HG03108 (cell line): ENCODE measurements around the gene FASN.

Experiments
- ATAC-seq: cut with Tn5 transposase; IDR thresholded peaks from one replicate; pipeline ENCODE4 v1.9.1; 2021; ENCODE audit warnings: moderate library complexity; ENCODE audit not compliant: unreplicated experiment

Gene FASN

GRCh38 chr17:82118168-82118814 lies 20.3 kb upstream of the FASN start:
- no peak for ATAC-seq

GRCh38 chr17:82117139-82118090 lies 19.4 kb upstream of the FASN start:
- no peak for ATAC-seq

DNA sequence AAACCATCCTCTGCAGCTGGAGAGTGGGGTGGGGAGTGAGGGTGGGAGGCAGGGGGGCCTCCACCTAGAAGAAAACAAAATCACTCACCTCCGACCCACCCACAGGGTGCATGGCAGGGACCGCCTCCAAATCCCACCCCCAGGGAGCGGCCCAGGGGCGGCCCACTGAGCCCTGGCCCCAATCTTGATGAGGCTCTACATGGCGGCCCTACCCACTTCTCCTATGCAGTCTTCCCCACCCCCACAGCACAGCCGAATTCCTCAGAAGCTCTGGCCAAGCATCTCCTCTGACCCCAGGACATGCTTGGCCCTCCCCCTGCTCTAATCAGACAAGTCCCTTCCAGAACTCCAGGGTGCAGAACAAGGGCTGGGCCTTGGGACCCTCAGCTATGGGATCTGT lies 18.2 kb upstream of the FASN start:
- no peak for ATAC-seq

DNA sequence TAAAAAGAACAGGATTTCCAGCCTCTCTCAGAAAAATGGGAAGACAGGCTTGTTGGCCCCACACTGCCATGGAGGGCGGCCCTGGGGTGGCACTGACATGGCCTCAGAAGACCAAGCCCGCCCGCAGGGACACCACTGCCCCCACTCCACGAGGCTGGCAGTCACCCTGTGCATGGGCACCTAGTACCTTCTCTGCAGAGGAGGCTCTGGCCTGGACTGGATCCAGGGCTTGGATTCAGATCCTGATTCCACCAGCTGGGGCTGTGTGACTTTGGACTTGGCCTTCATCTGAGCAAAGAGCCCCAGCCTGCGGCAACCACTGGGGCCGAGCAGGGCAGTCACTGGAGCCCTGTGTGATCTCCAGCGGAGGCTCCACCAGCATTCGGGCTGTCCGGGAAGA lies 16.8 kb upstream of the FASN start:
- no peak for ATAC-seq

DNA sequence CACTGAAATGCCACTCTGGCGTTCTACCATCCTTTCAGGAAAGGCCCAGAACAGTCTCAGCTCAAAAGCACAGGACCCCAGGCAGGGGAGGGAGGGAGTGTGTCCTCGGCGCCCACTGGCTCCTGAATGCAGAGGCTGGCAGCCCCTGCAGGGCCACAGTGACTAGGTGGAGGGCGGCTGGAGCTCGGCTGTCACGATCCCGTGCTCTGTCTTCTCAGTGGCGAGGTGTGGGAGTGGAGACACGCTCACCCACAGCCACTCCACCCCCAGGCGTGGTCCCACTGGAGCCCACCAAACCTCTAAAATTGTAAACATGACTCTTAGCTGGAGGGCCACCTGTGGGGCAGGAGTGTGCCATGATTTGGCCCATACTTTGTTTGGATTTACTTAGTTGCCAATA lies 16.4 kb upstream of the FASN start:
- no peak for ATAC-seq

GRCh38 chr17:82113941-82114340 lies 15.9 kb upstream of the FASN start:
- ATAC-seq, result no peak

DNA sequence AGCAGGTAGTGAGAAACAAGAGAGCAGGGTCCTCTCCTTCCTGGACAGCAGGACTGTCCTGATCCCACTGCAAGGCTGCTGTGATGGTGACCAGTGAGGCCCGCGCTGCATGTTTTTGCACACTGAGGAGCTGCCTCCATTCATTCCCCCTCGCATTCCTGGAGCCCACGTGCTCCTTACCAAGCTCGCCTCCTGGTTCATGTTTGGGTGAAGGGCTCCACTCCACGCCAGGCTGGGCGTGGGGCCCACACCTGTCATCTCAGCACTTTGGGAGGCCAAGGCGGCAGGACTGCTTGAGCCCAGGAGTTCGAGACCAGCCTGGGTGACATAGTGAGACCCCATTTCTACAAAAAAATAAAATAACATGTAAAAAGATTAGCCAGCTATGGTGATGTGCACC lies 15.4 kb upstream of the FASN start:
- ATAC-seq, result no peak

GRCh38 chr17:82112914-82113311 lies 14.9 kb upstream of the FASN start:
- ATAC-seq, result no peak

DNA sequence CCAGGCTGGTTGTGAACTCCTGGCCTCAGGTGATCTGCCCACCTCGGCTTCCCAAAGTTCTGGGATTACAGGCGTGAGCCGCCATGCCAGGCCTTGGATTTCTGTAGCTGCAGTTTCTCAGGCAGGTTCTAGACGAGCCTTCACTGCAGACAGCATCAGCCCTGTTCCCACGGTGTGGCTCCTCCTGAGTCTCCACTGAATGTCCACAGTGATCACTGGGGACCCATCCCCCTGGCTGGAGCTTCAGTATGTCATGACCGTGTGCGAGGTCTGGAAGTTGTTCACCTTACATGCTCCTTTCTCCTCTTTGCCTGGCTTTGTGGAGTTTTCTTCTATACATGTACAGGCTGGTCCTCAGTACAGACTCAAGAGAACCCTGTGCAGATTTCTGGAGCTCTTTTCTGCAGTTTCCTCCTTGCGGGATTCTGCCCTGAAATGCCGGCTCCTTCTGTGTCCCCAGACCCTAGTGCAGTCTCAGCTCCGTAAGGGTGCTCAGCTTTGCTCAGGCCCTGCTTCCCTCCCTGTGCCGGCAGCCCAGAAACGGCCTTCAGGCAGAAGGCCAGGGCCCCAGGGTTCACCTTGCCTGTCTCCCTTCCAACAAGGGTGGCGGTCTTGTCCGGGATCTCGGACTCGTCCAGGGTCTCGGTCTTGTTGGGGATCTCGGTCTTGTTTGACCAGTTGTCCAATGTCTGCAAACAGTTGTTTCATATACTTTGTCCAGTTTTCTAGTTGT lies 14.3 kb upstream of the FASN start:
- no peak for ATAC-seq

- ATAC-seq, result no peak
Observed at GRCh38 chr17:82110298-82110697, 12.3 kb upstream of the FASN start.

GRCh38 chr17:82108961-82109475 lies 11.0 kb upstream of the FASN start:
- ATAC-seq, result no peak

- no peak for ATAC-seq
Observed at GRCh38 chr17:82108496-82108945, 10.5 kb upstream of the FASN start.

GRCh38 chr17:82108038-82108437 lies 10.0 kb upstream of the FASN start:
- no peak for ATAC-seq

DNA sequence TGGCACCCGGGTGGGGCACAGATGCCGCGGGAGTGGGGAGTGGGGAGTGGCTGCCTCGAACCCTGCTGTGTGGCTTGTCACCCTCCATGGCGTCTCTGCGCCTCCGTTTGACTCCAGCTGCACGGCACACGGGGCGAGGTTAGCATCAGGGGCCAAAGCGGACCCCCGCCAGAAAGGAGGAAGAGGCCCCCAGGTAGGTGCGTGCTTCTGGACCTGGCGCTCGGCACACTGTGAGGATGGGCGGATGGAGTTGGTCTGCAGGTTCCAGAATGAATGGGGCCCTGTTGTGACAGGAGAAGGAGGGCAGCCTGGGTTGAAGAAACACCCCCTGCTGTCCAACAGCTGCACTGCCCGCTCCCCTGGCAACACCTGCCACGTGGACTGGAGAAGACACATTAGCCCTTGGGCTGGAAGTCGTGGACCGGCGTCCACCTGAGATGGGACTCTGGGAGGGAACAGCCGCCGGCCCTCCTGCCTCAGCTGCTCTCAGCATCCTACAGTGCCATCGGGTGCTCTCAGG lies 9.4 kb upstream of the FASN start:
- no peak for ATAC-seq

- ATAC-seq, result no peak
Observed at GRCh38 chr17:82106688-82107305, 8.8 kb upstream of the FASN start.

DNA sequence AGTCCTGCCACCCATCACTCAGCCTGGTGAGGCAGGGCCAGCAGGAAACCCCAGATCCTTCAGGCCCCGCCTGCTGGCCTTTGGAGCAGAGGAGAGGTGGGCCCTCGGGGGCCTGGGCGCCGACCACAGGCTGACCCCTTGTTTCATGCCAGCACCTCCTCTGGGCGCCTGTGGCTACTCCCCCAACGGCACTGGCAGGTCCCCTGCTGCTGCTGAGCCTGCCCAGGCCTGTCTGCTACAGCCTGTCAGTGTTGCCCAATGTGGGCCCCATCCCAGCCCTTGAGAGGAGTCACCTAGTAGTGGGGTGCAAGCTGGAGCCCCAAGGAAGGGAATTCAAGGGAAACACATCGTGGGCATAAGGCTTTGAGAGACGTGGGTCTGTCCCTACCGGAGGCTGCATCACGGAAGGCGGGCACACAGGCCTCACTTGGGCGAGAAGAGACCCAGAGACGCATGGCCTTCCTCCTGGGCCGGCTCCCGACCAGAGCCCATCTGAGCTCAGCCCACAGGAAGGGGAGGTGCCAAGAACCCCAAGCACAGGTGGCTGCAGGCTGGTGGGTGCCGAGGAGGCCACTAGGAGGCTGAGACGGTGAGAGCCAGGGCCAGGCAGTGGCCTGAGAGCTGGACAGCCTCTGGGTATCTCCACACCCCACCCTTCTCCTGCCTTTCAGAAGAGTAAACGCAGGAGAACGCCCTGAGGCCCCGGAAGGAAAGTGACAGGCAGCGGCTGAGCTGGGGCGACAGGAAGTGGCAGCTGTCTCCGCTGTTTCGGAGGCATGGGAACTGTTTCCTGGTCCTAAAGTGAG lies 8.0 kb upstream of the FASN start:
- ATAC-seq, result peak; percentile 74

- ATAC-seq, result no peak
Observed at GRCh38 chr17:82105417-82105881, 7.4 kb upstream of the FASN start.

- no peak for ATAC-seq
Observed at GRCh38 chr17:82104797-82105416, 6.9 kb upstream of the FASN start.
